A673 (cell line): ENCODE results near the gene KCNAB3.

Experiments
- EZH2 ChIP-seq: fragments of 200-600 bp; sonication (generic); IDR thresholded peaks from 2 replicates; pipeline ENCODE4 v1.6.1; 2017; ENCODE audit warnings: borderline replicate concordance, low read depth, mild to moderate bottlenecking, mixed read lengths, antibody characterized with exemption, low read length; ENCODE audit not compliant: poor library complexity, severe bottlenecking
- TF ChIP-seq, protein P1 (sequence below): fragments of 300-800, 200-600 bp; sonication (generic); conservative IDR thresholded peaks from 2 replicates; pipeline ENCODE4 v1.5.1; 2017; ENCODE audit warnings: low read depth, mild to moderate bottlenecking, antibody characterized with exemption, low read length, moderate library complexity, mixed read lengths

DNA sequence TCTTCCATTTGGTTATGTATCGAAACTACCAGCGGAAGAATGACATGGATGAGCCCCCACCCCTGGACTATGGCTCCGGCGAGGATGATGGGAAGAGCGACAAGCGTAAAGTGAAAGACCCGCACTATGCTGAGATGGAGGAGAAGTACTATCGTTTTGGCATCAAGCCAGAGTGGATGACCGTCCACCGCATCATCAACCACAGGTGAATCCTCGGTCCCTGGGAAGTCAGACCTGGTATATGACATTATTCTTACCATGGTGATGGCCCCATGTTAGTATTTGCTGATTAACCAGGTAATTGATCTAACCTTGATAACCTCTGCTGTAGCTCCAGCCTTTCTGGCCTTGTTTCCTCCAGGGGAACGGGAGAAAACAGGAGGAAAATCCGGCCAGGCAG, 32.6 kb downstream of the KCNAB3 start:
- TF ChIP-seq, protein P1, sequence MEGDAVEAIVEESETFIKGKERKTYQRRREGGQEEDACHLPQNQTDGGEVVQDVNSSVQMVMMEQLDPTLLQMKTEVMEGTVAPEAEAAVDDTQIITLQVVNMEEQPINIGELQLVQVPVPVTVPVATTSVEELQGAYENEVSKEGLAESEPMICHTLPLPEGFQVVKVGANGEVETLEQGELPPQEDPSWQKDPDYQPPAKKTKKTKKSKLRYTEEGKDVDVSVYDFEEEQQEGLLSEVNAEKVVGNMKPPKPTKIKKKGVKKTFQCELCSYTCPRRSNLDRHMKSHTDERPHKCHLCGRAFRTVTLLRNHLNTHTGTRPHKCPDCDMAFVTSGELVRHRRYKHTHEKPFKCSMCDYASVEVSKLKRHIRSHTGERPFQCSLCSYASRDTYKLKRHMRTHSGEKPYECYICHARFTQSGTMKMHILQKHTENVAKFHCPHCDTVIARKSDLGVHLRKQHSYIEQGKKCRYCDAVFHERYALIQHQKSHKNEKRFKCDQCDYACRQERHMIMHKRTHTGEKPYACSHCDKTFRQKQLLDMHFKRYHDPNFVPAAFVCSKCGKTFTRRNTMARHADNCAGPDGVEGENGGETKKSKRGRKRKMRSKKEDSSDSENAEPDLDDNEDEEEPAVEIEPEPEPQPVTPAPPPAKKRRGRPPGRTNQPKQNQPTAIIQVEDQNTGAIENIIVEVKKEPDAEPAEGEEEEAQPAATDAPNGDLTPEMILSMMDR, result no peak
- no peak for TF ChIP-seq EZH2
